HCT116 (cell line): ENCODE results near the gene EYA3. TPM values are rescaled to one million over a fixed set of nuclear protein-coding genes. Genes with fewer than 3 reads are reported as not detected.

ENCODE experiments used
- ATAC-seq: fragments of 200-7000 bp; cut with Tn5 transposase; 2 replicates; pipeline ENCODE4 v1.9.1; 2020; ENCODE audit warnings: mild to moderate bottlenecking, moderate library complexity
- BruUV-seq: library from RNA; stranded (reverse); fragments of 400-500 nt; replicated peaks from 2 replicates; lab custom pipeline; 2021; lab: Mats Ljungman, UMichigan
- CTCF ChIA-PET: fragments of 300-600 bp; sonication (Branson Sonifier 250); formaldehyde crosslinking; loops from one replicate; lab custom pipeline; 2021; ENCODE audit warnings: antibody characterized with exemption; lab: Charles Lee
- POLR2A ChIA-PET: fragments of 300-600, 350-600 bp; sonication (Branson Sonifier 250); formaldehyde crosslinking; loops from one replicate; lab custom pipeline; 2021; ENCODE audit warnings: antibody characterized with exemption; lab: Charles Lee
- RAD21 ChIA-PET, 2 experiments: fragments of 300-600 bp; sonication (Branson Sonifier 250); formaldehyde crosslinking; loops; one replicate each; lab custom pipeline; 2023; ENCODE audit warnings: low total read pairs in 2 of 2; ENCODE audit not compliant: uncharacterized antibody in 2 of 2, unreplicated experiment in 2 of 2, low non-redundant PET in 1 of 2; lab: Charles Lee
- DNase-seq: peaks from one replicate; pipeline ENCODE4 v3.0.0-alpha.2; 2010; ENCODE audit warnings: low read depth, low spot score
- H2AFZ ChIP-seq: fragments of 200-600 bp; shearing (Covaris generic), sonication (generic); 2 replicates; pipeline ENCODE4 v1.6.1; 2017; ENCODE audit warnings: low read depth, mixed run types, mixed read lengths, antibody characterized with exemption, low read length; ENCODE audit not compliant: poor library complexity, severe bottlenecking
- H3K27ac ChIP-seq: 2 replicates; pipeline ENCODE4 v1.5.1; 2012; ENCODE audit warnings: low read depth, low read length
- H3K27me3 ChIP-seq: fragments of 200-600 bp; sonication (generic); 2 replicates; pipeline ENCODE4 v1.6.1; 2016; ENCODE audit warnings: mixed run types, low read length, mixed read lengths; ENCODE audit not compliant: insufficient read depth
- H3K36me3 ChIP-seq, 2 experiments: fragments of 200-500 bp in 1 of 2; fragments of 200-600 bp in 1 of 2; sonication (Bioruptor generic) in 1 of 2; sonication (generic) in 1 of 2; 2 replicates each; pipeline versions ENCODE4 v1.5.1 to v1.6.1; 2014 to 2016; ENCODE audit warnings: low read length in 2 of 2, inconsistent platforms in 1 of 2, mixed read lengths in 1 of 2, mixed run types in 1 of 2; ENCODE audit not compliant: insufficient read depth in 2 of 2, control insufficient read depth in 1 of 2
- H3K4me1 ChIP-seq, 2 experiments: fragments of 200-600 bp in 1 of 2; sonication (generic) in 1 of 2; 2 replicates each; pipeline versions ENCODE4 v1.5.1 to v1.6.1; 2012 to 2017; ENCODE audit warnings: low read length in 2 of 2, inconsistent platforms in 1 of 2, mild to moderate bottlenecking in 1 of 2, mixed read lengths in 1 of 2, mixed run types in 1 of 2, moderate library complexity in 1 of 2; ENCODE audit not compliant: insufficient read depth in 2 of 2, control insufficient read depth in 1 of 2
- H3K4me2 ChIP-seq: fragments of 200-600 bp; sonication (generic); 2 replicates; pipeline ENCODE4 v1.6.1; 2017; ENCODE audit warnings: mixed run types, low read length, mixed read lengths
- H3K4me3 ChIP-seq, 2 experiments: fragments of 200-600 bp in 1 of 2; sonication (generic) in 1 of 2; replicated peaks in 1 of 2; 2 replicates each; pipeline ENCODE4 v1.5.1; 2011 to 2016; ENCODE audit warnings: low read length in 2 of 2, control low read depth in 1 of 2, low read depth in 1 of 2, mild to moderate bottlenecking in 1 of 2, mixed read lengths in 1 of 2, mixed run types in 1 of 2
- H3K79me2 ChIP-seq: fragments of 200-600 bp; sonication (generic); 2 replicates; pipeline ENCODE4 v1.6.1; 2017; ENCODE audit warnings: mild to moderate bottlenecking, mixed run types, low read length, moderate library complexity, mixed read lengths; ENCODE audit not compliant: insufficient read depth
- H3K9ac ChIP-seq: fragments of 200-600 bp; sonication (generic); 2 replicates; pipeline ENCODE4 v1.6.1; 2016; ENCODE audit warnings: low read length, mixed read lengths
- H3K9me2 ChIP-seq: fragments of 200-600 bp; sonication (generic), shearing (Covaris generic); 2 replicates; pipeline ENCODE4 v1.6.1; 2017; ENCODE audit warnings: mixed run types, mild to moderate bottlenecking, moderate library complexity; ENCODE audit not compliant: insufficient read depth
- H3K9me3 ChIP-seq, 2 experiments: fragments of 200-500 bp in 1 of 2; fragments of 200-600 bp in 1 of 2; sonication (Bioruptor generic) in 1 of 2; sonication (generic) in 1 of 2; 2 replicates each; pipeline ENCODE4 v1.6.1; 2014 to 2017; ENCODE audit warnings: low read length in 2 of 2, mixed read lengths in 2 of 2, inconsistent platforms in 1 of 2, low read depth in 1 of 2, mild to moderate bottlenecking in 1 of 2, mixed run types in 1 of 2, moderate library complexity in 1 of 2; ENCODE audit not compliant: control insufficient read depth in 1 of 2, insufficient read depth in 1 of 2
- H4K20me1 ChIP-seq: fragments of 200-600 bp; sonication (generic), shearing (Covaris generic); 2 replicates; pipeline ENCODE4 v1.6.1; 2017; ENCODE audit warnings: mixed run types, mild to moderate bottlenecking, moderate library complexity; ENCODE audit not compliant: insufficient read depth
- CBX3 ChIP-seq: IDR thresholded peaks from 2 replicates; pipeline ENCODE4 v1.6.1; 2012; ENCODE audit warnings: low read depth
- CEBPB ChIP-seq: IDR thresholded peaks from 2 replicates; pipeline ENCODE4 v1.6.1; 2012; ENCODE audit warnings: low read depth
- EGR1 ChIP-seq: IDR thresholded peaks from 2 replicates; pipeline ENCODE4 v1.6.1; 2012; ENCODE audit warnings: low read depth
- ELF1 ChIP-seq: IDR thresholded peaks from 2 replicates; pipeline ENCODE4 v1.6.1; 2012; ENCODE audit warnings: low read depth, borderline replicate concordance
- EZH2 ChIP-seq: fragments of 200-600 bp; sonication (generic); IDR thresholded peaks from 2 replicates; pipeline ENCODE4 v1.6.1; 2017; ENCODE audit warnings: antibody characterized with exemption, mixed run types
- EZH2phosphoT487 ChIP-seq: fragments of 200-600 bp; IDR thresholded peaks from 2 replicates; pipeline ENCODE4 v1.6.1; 2018; ENCODE audit warnings: antibody characterized with exemption, borderline replicate concordance
- FOSL1 ChIP-seq: IDR thresholded peaks from 2 replicates; pipeline ENCODE4 v1.6.1; 2012; ENCODE audit warnings: low read depth
- JUND ChIP-seq: IDR thresholded peaks from 2 replicates; pipeline ENCODE4 v1.6.1; 2012
- POLR2AphosphoS5 ChIP-seq: IDR thresholded peaks from 2 replicates; pipeline ENCODE4 v1.6.1; 2011; ENCODE audit warnings: mild to moderate bottlenecking, low read depth, low read length, moderate library complexity
- SP1 ChIP-seq: IDR thresholded peaks from 2 replicates; pipeline ENCODE4 v1.6.1; 2012; ENCODE audit warnings: low read depth
- SRF ChIP-seq: IDR thresholded peaks from 2 replicates; pipeline ENCODE4 v1.6.1; 2012; ENCODE audit warnings: low read depth
- YY1 ChIP-seq: IDR thresholded peaks from 2 replicates; pipeline ENCODE4 v1.6.1; 2011; ENCODE audit warnings: low read length, low read depth, moderate library complexity, mild to moderate bottlenecking; ENCODE audit not compliant: insufficient replicate concordance; ENCODE audit errors: extremely low read depth
- ZFX ChIP-seq: fragments of 450-650 bp; IDR thresholded peaks from 2 replicates; pipeline ENCODE4 v1.6.1; 2017
- ZNF274 ChIP-seq: fragments of 200-500 bp; sonication (Bioruptor generic); IDR thresholded peaks from 2 replicates; pipeline ENCODE4 v1.6.1; 2014; ENCODE audit warnings: mild to moderate bottlenecking, low read depth, low read length, inconsistent platforms
- intact Hi-C: fragments of 100-400 bp; cut with micrococcal nuclease; formaldehyde crosslinking; loops from 2 replicates; pipeline ENCODE4 v1.10.0; 2022
- total RNA-seq: library from RNA; stranded (reverse); gene quantifications from one replicate; pipeline ENCODE4 v1.2.1, GENCODE V29; 2021; ENCODE audit not compliant: unreplicated experiment
- TF ChIP-seq, protein P1 (sequence below): IDR thresholded peaks from 2 replicates; pipeline ENCODE4 v1.6.1; 2011; ENCODE audit warnings: mild to moderate bottlenecking, low read length, moderate library complexity; ENCODE audit not compliant: insufficient replicate concordance; ENCODE audit errors: extremely low read depth
- TF ChIP-seq, protein P2 (sequence below): IDR thresholded peaks from 2 replicates; pipeline ENCODE4 v1.6.1; 2012; ENCODE audit warnings: low read depth

Gene EYA3
- total RNA-seq, 1 experiment from 2014 or later = 25.9 TPM

DNA sequence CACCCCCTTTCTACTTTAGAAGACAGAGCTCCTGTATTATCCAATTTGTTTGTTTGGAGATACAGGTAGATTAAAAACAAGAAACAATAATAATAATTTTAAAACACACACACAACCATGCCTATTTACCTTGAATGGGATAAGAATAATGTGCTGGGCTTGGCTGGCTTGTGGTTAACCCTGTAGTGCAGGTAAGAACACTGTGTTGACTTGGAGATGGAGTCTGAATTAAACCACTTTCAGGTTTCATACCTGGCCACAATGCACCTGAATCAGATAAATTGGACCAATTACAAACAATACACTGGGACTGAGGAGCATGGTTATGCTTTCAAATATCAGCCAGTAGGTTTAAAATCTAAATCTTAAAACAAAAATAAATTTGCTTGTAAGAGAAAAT is 60.8 kb downstream of the EYA3 start:
- no peak overlapping the region for H3K27ac ChIP-seq
- no peak overlapping the region for H3K4me3 ChIP-seq
- H3K27me3 ChIP-seq = no peaks in the 10 kb centered on the region
- TF ChIP-seq ELF1 = no peak
- TF ChIP-seq EZH2phosphoT487 = no peak
- no peak for TF ChIP-seq YY1
- H3K4me1 ChIP-seq = no peaks in the 10 kb centered on the region
- no peaks in the 10 kb centered on the region for H3K36me3 ChIP-seq
- BruUV-seq = no TSS peak
- intact Hi-C loops = no loop called here
- CTCF ChIA-PET = no interaction called here
- no peak overlapping the region for H3K4me2 ChIP-seq
- no peaks in the 10 kb centered on the region for H3K9me2 ChIP-seq
- no peaks in the 10 kb centered on the region; the same call in 1 of the 2 replicates for H3K79me2 ChIP-seq
- no peak for ATAC-seq
- H2AFZ ChIP-seq = no peak overlapping the region
- POLR2A ChIA-PET = no interaction called here
- no peaks in the 10 kb centered on the region; the same call in 1 of the 2 replicates for H4K20me1 ChIP-seq
- no peak for DNase-seq
- H3K9me3 ChIP-seq = no peaks in the 10 kb centered on the region
- no peak overlapping the region for H3K9ac ChIP-seq
- RAD21 ChIA-PET = no interaction called here

DNA sequence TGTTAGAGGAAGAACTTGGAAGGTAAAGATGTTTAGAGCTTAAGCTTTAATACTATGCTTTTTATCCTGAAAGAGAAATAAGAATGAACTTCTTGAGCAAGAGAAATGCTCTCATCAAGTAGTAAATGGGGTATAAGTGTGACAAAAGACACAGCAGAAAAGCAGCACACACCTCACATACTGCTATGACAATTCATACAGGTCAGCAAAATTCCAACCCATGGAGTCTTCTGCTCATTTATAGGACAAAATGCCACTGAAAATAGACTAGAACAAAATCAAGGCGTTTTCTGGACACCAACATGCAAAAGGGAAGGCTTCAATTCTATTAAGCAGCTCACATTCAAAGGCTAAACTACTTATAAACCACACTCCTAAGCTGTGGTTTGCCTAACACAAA is 61.2 kb downstream of the EYA3 start:
- Histone ChIP-seq H3K36me3 (no peaks in the 10 kb centered on the region), H3K27me3 (no peaks in the 10 kb centered on the region), H3K9me3 (no peaks in the 10 kb centered on the region), H2AFZ (no peak overlapping the region), H3K9ac (no peak overlapping the region), H3K27ac (no peak overlapping the region), H3K9me2 (no peaks in the 10 kb centered on the region), H3K79me2 (no peaks in the 10 kb centered on the region; the same call in 1 of the 2 replicates), H3K4me1 (no peaks in the 10 kb centered on the region), H3K4me2 (no peak overlapping the region), H3K4me3 (no peak overlapping the region), H4K20me1 (no peaks in the 10 kb centered on the region)
- DNase-seq (no peak), ATAC-seq (no peak)
- ChIA-PET POLR2A (no interaction called here), CTCF (no interaction called here), RAD21 (no interaction called here)
- intact Hi-C loops = no loop called here
- BruUV-seq = no TSS peak
- TF ChIP-seq EGR1 (no peak), ZFX (no peak), EZH2 (no peak), ELF1 (no peak), ZNF274 (no peak), SRF (no peak), CBX3 (no peak), POLR2AphosphoS5 (no peak), SP1 (no peak), JUND (no peak), CEBPB (no peak), FOSL1 (no peak)
- TF ChIP-seq, protein P1, sequence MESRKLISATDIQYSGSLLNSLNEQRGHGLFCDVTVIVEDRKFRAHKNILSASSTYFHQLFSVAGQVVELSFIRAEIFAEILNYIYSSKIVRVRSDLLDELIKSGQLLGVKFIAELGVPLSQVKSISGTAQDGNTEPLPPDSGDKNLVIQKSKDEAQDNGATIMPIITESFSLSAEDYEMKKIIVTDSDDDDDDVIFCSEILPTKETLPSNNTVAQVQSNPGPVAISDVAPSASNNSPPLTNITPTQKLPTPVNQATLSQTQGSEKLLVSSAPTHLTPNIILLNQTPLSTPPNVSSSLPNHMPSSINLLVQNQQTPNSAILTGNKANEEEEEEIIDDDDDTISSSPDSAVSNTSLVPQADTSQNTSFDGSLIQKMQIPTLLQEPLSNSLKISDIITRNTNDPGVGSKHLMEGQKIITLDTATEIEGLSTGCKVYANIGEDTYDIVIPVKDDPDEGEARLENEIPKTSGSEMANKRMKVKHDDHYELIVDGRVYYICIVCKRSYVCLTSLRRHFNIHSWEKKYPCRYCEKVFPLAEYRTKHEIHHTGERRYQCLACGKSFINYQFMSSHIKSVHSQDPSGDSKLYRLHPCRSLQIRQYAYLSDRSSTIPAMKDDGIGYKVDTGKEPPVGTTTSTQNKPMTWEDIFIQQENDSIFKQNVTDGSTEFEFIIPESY = no peak
- TF ChIP-seq, protein P2, sequence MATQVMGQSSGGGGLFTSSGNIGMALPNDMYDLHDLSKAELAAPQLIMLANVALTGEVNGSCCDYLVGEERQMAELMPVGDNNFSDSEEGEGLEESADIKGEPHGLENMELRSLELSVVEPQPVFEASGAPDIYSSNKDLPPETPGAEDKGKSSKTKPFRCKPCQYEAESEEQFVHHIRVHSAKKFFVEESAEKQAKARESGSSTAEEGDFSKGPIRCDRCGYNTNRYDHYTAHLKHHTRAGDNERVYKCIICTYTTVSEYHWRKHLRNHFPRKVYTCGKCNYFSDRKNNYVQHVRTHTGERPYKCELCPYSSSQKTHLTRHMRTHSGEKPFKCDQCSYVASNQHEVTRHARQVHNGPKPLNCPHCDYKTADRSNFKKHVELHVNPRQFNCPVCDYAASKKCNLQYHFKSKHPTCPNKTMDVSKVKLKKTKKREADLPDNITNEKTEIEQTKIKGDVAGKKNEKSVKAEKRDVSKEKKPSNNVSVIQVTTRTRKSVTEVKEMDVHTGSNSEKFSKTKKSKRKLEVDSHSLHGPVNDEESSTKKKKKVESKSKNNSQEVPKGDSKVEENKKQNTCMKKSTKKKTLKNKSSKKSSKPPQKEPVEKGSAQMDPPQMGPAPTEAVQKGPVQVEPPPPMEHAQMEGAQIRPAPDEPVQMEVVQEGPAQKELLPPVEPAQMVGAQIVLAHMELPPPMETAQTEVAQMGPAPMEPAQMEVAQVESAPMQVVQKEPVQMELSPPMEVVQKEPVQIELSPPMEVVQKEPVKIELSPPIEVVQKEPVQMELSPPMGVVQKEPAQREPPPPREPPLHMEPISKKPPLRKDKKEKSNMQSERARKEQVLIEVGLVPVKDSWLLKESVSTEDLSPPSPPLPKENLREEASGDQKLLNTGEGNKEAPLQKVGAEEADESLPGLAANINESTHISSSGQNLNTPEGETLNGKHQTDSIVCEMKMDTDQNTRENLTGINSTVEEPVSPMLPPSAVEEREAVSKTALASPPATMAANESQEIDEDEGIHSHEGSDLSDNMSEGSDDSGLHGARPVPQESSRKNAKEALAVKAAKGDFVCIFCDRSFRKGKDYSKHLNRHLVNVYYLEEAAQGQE = no peak
